ENCODE data around the gene THOC5.
"Not testable (repeated sequence)": the region's sequence is repeated elsewhere in the genome, so short reads cannot be mapped to it uniquely, and the experiment has no call there.

The THOC5 gene

DNA sequence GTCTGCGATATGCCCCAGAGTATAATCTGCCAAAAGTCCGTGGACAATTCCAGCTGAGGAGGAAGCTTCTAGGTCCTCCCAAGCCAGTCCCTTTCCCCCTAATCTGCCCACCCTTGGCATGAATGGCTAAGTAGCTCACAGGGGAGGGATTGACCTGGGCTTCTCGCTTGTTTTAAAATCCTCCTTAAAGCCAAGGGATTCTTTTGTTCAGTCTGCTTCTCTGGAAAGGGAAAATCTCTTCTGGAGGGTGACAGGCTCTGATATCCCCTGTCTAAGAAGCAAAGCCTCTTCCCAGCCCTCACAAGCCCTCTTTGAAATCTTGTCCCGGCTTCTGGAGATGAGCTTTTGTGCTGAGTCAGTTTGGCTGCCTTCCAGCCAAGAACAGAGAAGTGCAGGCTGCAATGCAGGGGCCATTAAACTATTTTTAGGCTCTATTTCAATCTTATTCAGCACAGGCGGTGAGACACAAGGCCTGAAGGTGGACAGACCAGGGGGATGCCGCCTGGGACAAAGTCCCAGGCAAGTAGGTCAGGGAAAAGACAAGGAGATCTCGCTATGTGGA, 49.7 kb downstream of the THOC5 start:
- DNase-seq = no peak

DNA sequence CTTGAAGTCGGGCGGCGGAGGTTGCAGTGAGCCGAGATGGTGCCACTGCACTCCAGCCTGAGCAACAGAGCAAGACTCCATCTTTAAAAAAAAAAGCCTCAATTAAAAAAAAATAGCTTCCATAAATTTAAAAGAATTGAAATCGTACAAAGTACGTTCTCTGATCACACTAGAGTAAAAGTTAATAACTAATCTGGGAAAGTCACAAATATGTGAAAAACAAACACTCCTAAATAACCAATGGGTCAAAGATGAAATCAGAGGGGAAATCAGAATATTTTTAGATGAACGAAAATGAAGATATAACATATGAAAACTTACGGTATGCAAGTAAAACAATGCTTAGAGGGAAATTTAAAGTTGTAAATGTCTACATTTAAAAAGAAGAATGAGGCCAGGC, 53.7 kb downstream of the THOC5 start:
- no peak for DNase-seq

DNA sequence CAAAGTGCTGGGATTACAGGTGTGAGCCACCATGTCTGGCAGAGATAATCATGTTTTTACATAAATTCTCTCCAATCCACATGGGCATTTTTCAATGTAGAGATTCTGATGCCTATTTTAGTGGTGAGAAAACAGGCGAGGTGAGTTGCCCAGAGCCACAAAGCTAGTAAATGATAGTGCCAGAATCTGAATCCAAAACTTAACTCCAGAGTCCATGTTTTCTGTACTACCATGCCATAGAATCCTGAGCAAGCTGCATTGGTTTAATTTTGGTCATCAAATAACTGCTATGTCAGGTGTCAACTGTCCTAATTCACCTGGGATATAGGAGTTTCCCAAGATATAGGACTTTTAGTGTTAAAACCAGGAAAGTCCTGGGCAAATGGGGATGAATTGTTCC, 59.9 kb downstream of the THOC5 start:
- no peak for DNase-seq

DNA sequence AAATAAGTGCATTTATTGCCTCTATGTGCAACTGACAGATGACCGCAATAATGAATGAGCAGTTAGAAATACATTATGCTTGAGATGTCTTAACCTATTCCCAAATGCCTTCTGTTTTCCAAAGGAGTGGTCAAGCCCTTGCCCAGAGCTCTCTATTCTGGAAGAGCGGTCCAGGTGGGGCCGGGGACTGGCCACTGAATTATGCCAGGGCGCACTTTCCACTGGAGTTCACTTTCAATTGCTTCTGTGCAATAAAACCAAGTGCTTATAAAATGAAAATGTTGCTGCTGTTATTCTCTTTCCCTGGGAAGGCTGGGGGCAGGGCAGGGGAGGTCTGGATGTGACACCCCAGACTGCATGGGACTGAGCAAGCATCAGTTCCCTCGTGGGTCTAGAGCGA, 62.5 kb downstream of the THOC5 start:
- no peak for DNase-seq

DNA sequence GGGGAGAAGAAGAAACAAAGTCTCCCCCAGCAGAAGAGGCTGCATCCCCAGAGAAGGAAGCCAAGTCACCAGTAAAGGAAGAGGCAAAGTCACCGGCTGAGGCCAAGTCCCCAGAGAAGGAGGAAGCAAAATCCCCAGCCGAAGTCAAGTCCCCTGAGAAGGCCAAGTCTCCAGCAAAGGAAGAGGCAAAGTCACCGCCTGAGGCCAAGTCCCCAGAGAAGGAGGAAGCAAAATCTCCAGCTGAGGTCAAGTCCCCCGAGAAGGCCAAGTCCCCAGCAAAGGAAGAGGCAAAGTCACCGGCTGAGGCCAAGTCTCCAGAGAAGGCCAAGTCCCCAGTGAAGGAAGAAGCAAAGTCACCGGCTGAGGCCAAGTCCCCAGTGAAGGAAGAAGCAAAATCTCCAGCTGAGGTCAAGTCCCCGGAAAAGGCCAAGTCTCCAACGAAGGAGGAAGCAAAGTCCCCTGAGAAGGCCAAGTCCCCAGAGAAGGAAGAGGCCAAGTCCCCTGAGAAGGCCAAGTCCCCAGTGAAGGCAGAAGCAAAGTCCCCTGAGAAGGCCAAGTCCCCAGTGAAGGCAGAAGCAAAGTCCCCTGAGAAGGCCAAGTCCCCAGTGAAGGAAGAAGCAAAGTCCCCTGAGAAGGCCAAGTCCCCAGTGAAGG, 64.3 kb downstream of the THOC5 start:
- DNase-seq = not testable (repeated sequence)

DNA sequence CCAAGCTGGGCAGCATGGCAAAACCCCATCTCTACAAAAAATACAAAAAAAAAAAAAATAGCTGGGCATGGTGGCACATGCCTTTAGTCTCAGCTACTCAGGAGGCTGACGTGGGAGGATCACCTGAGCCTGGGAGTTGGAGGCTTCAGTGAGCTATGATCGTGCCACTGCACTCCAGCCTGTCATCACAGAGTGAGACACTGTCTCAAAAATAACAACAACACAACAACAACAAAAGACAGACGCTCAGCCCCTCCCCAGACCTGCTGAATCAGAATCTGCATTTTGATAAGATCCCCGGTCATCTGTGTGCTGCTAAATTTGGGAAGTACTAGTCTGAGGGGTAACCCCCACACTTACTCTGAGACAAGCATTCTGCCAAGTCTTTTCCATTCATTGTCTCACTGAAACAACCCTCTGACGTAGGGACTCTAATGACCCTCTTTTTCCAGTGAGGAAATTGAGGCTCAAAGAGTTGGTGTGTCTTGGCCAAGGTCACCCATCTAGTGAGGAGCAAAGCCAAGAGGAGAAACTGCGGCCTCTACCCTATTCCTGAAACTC, 66.1 kb downstream of the THOC5 start:
- no peak for DNase-seq

DNA sequence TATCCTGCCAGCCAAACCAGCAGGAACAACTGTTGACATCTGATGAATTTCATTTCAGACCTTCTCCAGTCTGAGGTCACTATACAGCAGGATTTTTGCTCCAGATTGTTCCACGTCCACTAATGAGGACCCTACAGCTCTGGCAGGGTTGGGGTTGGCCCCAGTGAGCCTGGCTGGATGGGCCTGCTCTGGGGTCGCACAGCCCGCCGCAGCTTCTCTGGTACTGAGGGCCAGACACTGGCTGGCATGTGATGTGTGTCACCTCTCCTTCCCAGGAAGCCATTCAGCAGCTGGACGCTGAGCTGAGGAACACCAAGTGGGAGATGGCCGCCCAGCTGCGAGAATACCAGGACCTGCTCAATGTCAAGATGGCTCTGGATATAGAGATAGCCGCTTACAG, 68.1 kb downstream of the THOC5 start:
- DNase-seq = no peak

DNA sequence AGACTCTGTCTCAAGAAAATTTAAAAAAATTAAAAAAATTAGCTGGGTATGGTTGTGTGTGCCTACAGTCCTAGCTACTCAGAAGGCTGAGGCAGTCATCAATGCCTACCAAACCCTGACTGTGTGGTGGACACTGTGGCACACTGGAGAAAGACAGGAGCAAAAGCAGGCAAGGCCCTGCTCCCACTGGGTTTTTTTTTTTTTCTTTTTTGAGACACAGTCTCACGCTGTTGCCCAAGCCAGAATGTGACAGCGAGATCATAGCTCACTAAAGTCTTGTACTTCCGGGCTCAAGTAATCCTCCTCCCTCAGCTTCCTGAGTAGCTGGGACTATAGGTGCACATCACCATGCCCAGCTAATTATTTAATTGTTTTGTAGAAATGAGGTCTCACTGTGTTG, 68.9 kb downstream of the THOC5 start:
- no peak for DNase-seq

DNA sequence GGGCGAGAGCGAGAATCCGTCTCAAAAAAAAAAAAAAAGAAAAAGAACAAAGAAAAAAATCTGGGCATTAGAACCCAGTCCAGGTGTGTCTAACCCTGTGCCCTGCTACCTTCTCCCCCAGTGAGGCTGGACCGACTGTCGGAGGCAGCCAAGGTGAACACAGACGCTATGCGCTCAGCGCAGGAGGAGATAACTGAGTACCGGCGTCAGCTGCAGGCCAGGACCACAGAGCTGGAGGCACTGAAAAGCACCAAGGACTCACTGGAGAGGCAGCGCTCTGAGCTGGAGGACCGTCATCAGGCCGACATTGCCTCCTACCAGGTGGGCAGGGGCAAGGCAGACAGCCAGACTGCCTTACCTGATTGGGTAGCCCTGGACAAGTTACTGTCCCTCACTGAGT, 70.3 kb downstream of the THOC5 start:
- no peak for DNase-seq

DNA sequence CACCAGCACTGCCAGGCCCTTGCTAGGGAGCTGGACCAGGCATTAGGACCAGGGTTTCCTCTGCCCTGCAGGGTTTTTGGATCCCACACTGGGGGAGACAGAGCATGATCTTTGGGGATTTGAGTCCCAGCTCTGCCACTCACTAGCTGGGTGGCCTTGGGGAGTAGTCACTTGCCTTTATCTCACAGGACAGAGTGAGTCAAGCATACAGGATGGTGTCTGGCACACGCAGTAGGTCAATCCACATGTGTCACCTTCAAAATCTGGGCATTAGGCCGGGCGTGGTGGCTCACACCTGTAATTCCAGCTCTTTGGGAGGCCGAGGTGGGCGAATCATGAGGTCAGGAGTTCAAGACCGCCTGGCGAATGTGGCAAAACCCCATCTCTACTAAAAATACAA, 70.8 kb downstream of the THOC5 start:
- no peak for DNase-seq

DNA sequence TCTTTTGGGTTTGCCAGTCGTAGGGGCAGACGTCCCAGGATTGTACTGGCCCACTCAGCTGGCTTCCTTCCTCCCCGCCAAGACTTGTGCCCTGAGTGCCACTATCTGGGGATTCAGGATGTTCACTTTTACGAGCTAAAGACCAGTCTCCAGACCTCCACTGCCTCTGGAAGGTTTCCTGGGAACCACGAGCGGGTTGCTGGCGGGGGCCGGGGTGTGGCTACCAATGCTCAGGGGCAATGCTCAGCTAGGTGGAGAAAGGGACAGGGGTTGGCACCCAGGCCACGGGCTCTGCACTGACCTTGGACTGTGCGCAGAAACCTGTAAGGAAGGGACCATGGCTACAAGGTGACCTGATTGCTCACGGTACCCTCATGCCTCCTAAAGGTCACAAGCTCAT, 71.3 kb downstream of the THOC5 start:
- no peak for DNase-seq

DNA sequence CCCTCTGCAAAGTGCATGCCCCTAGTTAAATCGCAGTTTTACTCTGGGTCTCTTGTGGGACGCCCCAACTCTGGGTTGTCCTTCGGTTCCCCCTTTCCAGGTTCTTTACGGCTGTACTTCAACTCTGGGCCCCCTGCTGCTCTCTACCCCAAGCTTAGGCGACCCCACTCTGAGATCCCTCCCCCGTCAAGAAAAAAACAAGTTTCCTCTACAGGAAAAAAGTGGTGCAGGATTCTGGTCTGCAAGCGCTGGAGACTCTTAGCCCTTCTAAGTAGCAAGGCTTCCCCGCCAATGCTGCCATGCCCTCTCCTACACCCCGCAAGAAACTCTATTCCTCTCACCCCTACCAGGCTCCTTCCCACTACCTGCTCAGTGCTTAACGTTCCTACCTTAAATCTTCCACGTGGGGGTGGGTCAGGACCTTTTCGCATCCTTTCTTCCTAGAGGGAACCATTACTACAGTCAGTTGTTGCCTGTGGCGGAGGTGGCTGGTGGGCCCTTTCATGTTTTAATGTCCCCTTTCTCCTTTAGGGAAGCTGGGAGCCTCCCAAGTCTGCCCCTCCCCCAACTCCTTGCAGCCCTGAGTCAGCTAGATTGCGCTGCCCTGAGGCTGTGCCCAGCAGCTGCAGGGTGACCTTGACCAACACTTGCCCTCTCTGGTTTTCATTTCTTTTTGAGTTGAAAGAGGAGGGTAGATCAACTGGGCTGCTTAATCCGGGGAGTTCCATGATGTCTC, 72.1 kb downstream of the THOC5 start:
- DNase-seq = no peak

DNA sequence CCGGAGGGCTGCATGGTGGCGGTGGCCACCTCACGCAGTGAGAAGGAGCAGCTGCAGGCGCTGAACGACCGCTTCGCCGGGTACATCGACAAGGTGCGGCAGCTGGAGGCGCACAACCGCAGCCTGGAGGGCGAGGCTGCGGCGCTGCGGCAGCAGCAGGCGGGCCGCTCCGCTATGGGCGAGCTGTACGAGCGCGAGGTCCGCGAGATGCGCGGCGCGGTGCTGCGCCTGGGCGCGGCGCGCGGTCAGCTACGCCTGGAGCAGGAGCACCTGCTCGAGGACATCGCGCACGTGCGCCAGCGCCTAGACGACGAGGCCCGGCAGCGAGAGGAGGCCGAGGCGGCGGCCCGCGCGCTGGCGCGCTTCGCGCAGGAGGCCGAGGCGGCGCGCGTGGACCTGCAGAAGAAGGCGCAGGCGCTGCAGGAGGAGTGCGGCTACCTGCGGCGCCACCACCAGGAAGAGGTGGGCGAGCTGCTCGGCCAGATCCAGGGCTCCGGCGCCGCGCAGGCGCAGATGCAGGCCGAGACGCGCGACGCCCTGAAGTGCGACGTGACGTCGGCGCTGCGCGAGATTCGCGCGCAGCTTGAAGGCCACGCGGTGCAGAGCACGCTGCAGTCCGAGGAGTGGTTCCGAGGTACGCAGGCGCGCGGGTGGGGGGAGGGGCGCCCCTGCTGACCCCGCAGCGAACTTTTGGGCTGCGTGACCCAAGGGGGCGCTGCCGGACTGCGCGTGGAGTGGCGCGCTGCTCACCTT, 72.9 kb downstream of the THOC5 start:
- peak; percentile 27 for DNase-seq

DNA sequence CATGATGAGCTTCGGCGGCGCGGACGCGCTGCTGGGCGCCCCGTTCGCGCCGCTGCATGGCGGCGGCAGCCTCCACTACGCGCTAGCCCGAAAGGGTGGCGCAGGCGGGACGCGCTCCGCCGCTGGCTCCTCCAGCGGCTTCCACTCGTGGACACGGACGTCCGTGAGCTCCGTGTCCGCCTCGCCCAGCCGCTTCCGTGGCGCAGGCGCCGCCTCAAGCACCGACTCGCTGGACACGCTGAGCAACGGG, 73.4 kb downstream of the THOC5 start:
- DNase-seq = no peak

DNA sequence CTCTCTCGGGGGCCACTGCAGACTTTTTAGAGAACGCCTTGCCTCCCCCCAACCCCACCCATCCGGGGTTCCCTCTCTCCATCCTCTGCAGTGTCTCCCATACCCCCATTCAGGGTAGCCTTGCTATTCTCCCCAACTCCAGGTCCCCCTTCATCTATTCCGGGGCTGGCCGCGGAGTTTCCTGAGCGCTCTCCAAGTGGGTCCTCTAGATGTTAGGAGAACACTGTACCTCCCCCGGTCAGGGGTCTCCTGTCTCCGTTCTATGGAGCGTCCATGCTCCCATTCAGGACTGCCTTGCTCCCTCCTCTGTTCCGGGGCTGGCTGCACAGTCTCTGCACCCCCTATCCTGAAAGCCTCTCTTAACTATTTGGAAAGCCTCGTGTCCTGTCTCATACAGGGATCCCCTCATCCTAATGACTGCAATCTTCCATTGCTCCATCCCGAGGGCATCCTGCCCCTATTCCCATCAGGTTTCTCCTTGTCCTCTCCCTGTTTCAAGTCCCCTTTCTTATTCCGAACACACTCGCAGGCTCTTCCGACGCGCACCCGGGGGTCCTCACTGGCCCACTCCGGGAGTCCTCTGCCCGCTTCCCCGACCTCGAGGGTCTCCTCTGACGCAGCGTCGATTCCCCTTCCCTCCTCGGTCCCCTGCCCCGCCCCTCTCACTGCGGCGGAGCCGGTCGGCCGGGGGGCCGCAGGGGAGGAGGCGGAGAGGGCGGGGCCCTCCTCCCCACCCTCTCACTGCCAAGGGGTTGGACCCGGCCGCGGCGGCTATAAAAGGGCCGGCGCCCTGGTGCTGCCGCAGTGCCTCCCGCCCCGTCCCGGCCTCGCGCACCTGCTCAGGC, 73.9 kb downstream of the THOC5 start, which contains the start of gene NEFH:
Gene NEFH (plus strand): TSS at position 802 of the 845 bp plus-strand sequence. CDS start 45 bp downstream, outside the sequence.
- DNase-seq = no peak

DNA sequence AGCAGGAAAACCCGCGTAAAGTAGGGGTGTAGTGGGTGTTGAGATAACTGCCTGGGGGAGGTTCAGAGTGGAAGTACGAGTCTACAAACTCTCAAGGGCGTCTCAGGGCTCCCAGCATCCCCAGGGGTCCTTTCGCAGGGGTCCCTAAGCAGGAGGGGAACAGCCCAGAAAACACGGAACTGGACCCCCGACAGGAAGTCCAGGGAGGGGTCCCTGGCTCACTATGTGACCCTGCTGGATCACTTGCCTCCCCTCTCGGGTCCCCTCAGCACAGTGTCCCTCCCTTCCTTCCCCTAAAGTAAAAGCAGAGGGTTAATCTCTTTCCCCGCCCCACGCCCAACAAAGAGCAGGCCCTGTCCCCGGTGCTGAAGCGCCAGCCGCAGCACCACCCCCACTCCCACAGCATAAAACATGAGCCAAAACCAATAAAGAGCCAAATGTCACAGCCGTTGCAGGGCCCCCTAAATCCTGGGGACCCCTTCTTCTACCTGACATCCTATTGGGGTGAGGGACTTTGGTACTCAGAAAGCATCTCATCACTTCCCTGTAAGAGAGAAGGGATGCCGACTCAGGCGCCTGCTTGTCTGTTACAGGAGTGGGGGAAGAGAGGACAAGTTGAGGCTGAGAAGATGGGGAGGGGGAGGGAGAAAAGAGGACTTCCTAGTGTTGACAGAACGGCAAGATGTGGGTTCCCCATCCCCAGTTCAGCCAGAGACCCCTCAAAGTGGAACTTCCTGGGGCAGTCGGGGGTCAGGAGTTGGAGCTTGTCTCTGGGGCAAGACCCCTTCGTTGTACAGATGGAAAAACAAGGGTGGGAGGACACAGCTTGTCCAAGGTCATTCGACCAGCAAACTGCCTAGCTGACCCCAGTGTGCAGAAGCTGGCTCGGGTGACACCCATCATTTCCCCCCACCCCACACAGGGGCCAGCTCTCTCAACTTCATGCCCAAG, 75.0 kb downstream of the THOC5 start:
- DNase-seq = peak; percentile 39

DNA sequence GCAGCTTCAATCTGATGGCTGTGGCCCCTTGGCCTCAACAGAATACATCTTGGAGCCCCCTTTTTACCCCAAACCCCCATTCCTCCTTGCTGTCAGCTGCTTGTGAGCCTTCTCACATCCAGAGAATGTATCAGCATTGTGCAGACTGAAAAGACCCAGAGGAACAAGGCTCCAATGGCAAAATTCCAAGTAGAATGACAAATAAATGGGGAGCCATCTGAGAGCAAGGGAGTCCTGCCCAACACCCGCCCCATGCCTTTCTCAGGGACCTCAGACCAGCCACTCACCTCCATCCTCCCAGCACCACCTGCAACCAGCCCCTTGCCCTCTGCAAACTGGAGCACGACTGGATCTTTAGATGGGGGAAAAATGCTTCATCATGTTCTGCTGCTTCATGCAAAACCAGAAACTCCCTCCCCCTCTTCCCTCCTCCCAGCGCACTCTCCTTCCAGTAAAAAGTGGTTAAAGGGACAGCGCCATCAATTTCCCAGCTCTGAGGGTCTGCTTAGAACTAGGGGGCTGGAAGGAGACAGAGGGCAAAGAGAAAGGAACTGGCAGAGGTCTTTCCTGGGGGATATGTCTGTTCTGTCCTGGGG, 75.7 kb downstream of the THOC5 start:
- DNase-seq = no peak

DNA sequence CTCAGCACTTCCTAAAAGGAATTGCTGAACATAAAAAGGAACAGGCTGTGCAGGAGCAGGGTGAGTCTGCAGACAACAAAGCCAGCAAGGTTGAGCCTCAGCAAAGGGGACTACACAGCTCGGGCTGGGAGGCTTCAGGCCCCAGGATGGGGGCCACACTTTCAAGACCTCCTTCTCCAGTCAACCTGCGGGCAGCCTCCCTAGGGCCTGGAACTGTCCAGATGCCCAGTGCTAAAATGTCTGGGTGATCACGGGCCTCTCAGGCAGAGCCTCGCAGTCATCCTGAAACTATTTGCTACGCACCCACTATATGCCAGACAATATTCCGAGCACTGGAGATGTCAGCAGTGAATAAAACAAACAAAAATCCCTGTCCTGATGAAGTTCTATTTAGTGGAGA, 77.4 kb downstream of the THOC5 start:
- DNase-seq = no peak

DNA sequence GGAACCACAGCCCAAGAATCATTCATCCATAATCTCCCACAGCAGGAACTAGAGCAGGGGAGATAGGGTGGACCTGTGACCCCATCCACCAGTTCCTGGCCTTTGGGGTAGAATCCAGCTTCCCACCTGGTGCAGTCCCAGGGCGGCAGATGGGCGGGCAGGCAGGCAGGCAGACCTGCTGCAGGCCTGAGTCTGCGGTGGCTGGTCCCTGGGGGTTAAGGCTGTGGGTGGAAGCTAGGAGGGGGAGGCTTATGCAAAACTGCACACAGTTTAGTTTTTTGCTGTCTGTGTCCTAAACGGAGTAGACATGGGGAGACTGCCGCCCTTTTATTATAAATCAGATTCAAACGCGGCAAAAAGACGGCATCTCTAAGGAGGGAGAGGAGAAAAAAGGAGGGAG, 78.0 kb downstream of the THOC5 start:
- no peak for DNase-seq

DNA sequence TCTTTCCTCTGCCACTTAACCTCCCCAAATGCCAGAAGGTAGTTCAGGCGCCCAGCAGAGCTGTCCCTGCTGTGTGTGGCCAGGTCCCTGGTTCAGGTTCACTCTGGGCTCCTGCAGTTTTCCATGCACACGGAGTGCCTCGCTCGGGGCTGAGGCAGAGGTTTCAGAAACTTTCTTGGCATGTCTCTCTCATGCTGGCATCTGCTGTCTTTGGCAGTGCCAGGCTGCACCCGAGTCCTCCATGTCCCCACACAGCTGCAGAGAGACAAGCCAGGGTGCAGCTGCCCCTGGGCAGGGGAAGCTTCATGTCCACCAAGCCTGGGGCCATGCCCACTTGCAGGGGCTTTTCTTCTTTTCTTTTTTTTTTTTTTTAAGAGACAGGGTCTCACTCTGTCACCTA, 80.6 kb downstream of the THOC5 start:
- no peak for DNase-seq
